Mesenchymal stem cell (in vitro differentiated cells and primary cell): ENCODE data around the gene RGP1.

Experiments used
- DNase-seq: peaks from one replicate; pipeline ENCODE4 v3.0.0-alpha.2; 2013
- H2AFZ ChIP-seq: one replicate; pipeline ENCODE4 v1.6.1; 2013; ENCODE audit warnings: low read depth, mild to moderate bottlenecking, control low read depth, inconsistent platforms, low read length, moderate library complexity
- H2AK5ac ChIP-seq: 2 replicates; pipeline ENCODE4 v1.6.1; 2013; ENCODE audit warnings: low read length, moderate library complexity, mild to moderate bottlenecking, inconsistent platforms; ENCODE audit not compliant: severe bottlenecking
- H2BK120ac ChIP-seq: one replicate; pipeline ENCODE4 v1.6.1; 2013; ENCODE audit warnings: low read depth, mild to moderate bottlenecking, inconsistent platforms, low read length, moderate library complexity
- H2BK12ac ChIP-seq, 2 experiments: one replicate each; pipeline ENCODE4 v1.6.1; 2013; ENCODE audit warnings: inconsistent platforms in 2 of 2, low read length in 2 of 2, mild to moderate bottlenecking in 2 of 2, moderate library complexity in 2 of 2, control low read depth in 1 of 2
- H2BK15ac ChIP-seq: one replicate; pipeline ENCODE4 v1.6.1; 2013; ENCODE audit warnings: mild to moderate bottlenecking, low read depth, inconsistent platforms; ENCODE audit not compliant: poor library complexity, severe bottlenecking
- H2BK5ac ChIP-seq: 2 replicates; pipeline ENCODE4 v1.6.1; 2013; ENCODE audit warnings: low read depth, mild to moderate bottlenecking, low read length, control low read depth, inconsistent platforms; ENCODE audit not compliant: poor library complexity, severe bottlenecking
- H3K14ac ChIP-seq, 2 experiments: one replicate each; pipeline ENCODE4 v1.6.1; 2013; ENCODE audit warnings: inconsistent platforms in 2 of 2, low read length in 2 of 2, control low read depth in 1 of 2, mild to moderate bottlenecking in 1 of 2, moderate library complexity in 1 of 2
- H3K18ac ChIP-seq, 2 experiments: one replicate each; pipeline ENCODE4 v1.6.1; 2013; ENCODE audit warnings: inconsistent platforms in 2 of 2, low read length in 2 of 2, control low read depth in 1 of 2, low read depth in 1 of 2, mild to moderate bottlenecking in 1 of 2
- H3K23ac ChIP-seq, 2 experiments: one replicate each; pipeline ENCODE4 v1.6.1; 2013; ENCODE audit warnings: inconsistent platforms in 2 of 2, low read length in 2 of 2, mild to moderate bottlenecking in 2 of 2, moderate library complexity in 2 of 2, control low read depth in 1 of 2
- H3K27ac ChIP-seq: 2 replicates; pipeline ENCODE4 v1.5.1; 2013; ENCODE audit warnings: mild to moderate bottlenecking, moderate library complexity, low read length, control low read depth, inconsistent platforms; ENCODE audit not compliant: poor library complexity, severe bottlenecking
- H3K27me3 ChIP-seq, 2 experiments: 2 replicates each; pipeline versions ENCODE4 v1.6.1 to v1.7.0; 2013; ENCODE audit warnings: low read length in 2 of 2, mild to moderate bottlenecking in 2 of 2, moderate library complexity in 2 of 2, control low read depth in 1 of 2, inconsistent platforms in 1 of 2; ENCODE audit not compliant: control insufficient read depth in 1 of 2, insufficient read depth in 1 of 2
- H3K36me3 ChIP-seq, 2 experiments: 2 replicates each; pipeline versions ENCODE4 v1.6.1 to v1.7.0; 2013; ENCODE audit warnings: low read length in 2 of 2, control low read depth in 1 of 2, inconsistent platforms in 1 of 2, low read depth in 1 of 2, mild to moderate bottlenecking in 1 of 2; ENCODE audit not compliant: insufficient read depth in 2 of 2, control insufficient read depth in 1 of 2
- H3K4ac ChIP-seq, 2 experiments: one replicate each; pipeline ENCODE4 v1.6.1; 2013; ENCODE audit warnings: inconsistent platforms in 2 of 2, low read length in 2 of 2, mild to moderate bottlenecking in 2 of 2, moderate library complexity in 2 of 2, control low read depth in 1 of 2, low read depth in 1 of 2
- H3K4me1 ChIP-seq: 2 replicates; pipeline ENCODE4 v1.6.1; 2013; ENCODE audit warnings: low read depth, low read length, control low read depth; ENCODE audit not compliant: control insufficient read depth, insufficient read depth
- H3K4me2 ChIP-seq: 2 replicates; pipeline ENCODE4 v1.6.1; 2013; ENCODE audit warnings: low read length, mild to moderate bottlenecking, inconsistent platforms; ENCODE audit not compliant: poor library complexity, severe bottlenecking
- H3K4me3 ChIP-seq, 2 experiments: 2 replicates each; pipeline versions ENCODE4 v1.5.1 to v1.7.0; 2013; ENCODE audit warnings: low read length in 2 of 2, mild to moderate bottlenecking in 2 of 2, control low read depth in 1 of 2, low read depth in 1 of 2; ENCODE audit not compliant: insufficient read depth in 1 of 2
- H3K79me1 ChIP-seq: replicated peaks from 2 replicates; pipeline ENCODE4 v1.6.1; 2013; ENCODE audit warnings: mild to moderate bottlenecking, control low read depth, low read length, inconsistent platforms; ENCODE audit not compliant: poor library complexity, severe bottlenecking
- H3K9ac ChIP-seq: 2 replicates; pipeline ENCODE4 v1.7.0; 2013; ENCODE audit warnings: mild to moderate bottlenecking, low read length, moderate library complexity
- H3K9me3 ChIP-seq: 2 replicates; pipeline ENCODE4 v1.7.0; 2013; ENCODE audit warnings: mild to moderate bottlenecking, low read length; ENCODE audit not compliant: control insufficient read depth
- H4K8ac ChIP-seq: one replicate; pipeline ENCODE4 v1.6.1; 2013; ENCODE audit warnings: inconsistent platforms, mild to moderate bottlenecking, low read length, moderate library complexity
- H4K91ac ChIP-seq: one replicate; pipeline ENCODE4 v1.6.1; 2013; ENCODE audit warnings: mild to moderate bottlenecking, low read length, inconsistent platforms
- WGBS: methylation state at CpG from one replicate; pipeline ENCODE4 v1.1.7; 2013; ENCODE audit warnings: mixed read lengths; 5-methylcytosine and 5-hydroxymethylcytosine counted together

The RGP1 gene

GRCh38 chr9:35703906-35704672 lies 45.0 kb upstream of the RGP1 start:
- Histone ChIP-seq H4K91ac (no peak overlapping the region), H3K9me3 (no peaks in the 10 kb centered on the region), H3K27me3 (no peaks in the 10 kb centered on the region), H2BK5ac (no peak overlapping the region), H2AK5ac (no peak overlapping the region), H3K23ac (no peak overlapping the region), H3K27ac (no peak overlapping the region), H4K8ac (no peak overlapping the region), H3K4me1 (no peaks in the 10 kb centered on the region), H3K36me3 (peaks cover 82 to 98% of the 10 kb centered on the region in 2 experiments), H3K18ac (no peak overlapping the region), H3K14ac (no peak overlapping the region), H2AFZ (no peak overlapping the region), H3K4me2 (no peak overlapping the region), H3K79me1 (peaks cover 39% of the 10 kb centered on the region), H3K9ac (no peak overlapping the region), H2BK12ac (no peak overlapping the region), H3K4ac (no peak overlapping the region), H3K4me3 (no peak overlapping the region), H2BK15ac (no peak overlapping the region), H2BK120ac (no peak overlapping the region)
- over 99% methylated on average over 26 of the region's 26 CpGs for WGBS
- no peak for DNase-seq

DNA sequence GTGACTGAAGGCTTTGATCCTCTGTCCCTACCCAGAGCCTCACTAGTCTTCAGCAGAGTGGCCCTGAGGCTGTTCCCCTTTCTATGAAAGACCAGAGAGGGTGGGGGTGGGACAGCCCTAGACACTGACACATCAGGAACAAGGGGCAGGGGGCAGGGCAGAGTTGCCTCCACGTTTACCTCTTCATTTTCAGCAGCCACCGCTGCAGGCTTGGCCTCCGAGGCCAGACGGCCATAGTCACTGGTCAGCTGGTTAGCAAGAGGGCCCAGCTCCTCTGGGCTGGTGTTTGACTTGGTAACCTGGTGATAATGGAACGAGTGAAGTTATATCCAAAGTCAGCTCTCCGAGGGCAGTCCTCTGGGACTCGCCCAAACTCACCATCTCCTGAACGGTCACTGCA lies 43.7 kb upstream of the RGP1 start:
- no peak overlapping the region for H2BK12ac ChIP-seq

GRCh38 chr9:35705836-35706430 lies 43.2 kb upstream of the RGP1 start:
- H3K23ac ChIP-seq: no peak overlapping the region
- H2BK5ac ChIP-seq: no peak overlapping the region
- no peaks in the 10 kb centered on the region for H3K4me1 ChIP-seq
- no peaks in the 10 kb centered on the region for H3K27me3 ChIP-seq
- no peak overlapping the region for H3K14ac ChIP-seq
- H3K4me2 ChIP-seq: no peak overlapping the region
- no peak overlapping the region for H3K9ac ChIP-seq
- peaks cover 76 to 94% of the 10 kb centered on the region in 2 experiments for H3K36me3 ChIP-seq
- no peak overlapping the region for H2AK5ac ChIP-seq
- no peak for DNase-seq
- no peak overlapping the region for H3K4me3 ChIP-seq
- no peaks in the 10 kb centered on the region for H3K9me3 ChIP-seq
- no peak overlapping the region for H3K27ac ChIP-seq
- H3K79me1 ChIP-seq: peaks cover 45% of the 10 kb centered on the region
- H2BK15ac ChIP-seq: no peak overlapping the region
- H3K4ac ChIP-seq: no peak overlapping the region
- 99% methylated on average over 5 of the region's 7 CpGs for WGBS
- H4K8ac ChIP-seq: no peak overlapping the region
- H2BK12ac ChIP-seq: no peak overlapping the region
- H2BK120ac ChIP-seq: no peak overlapping the region
- no peak overlapping the region for H2AFZ ChIP-seq
- peak overlapping the region; percentile 16 for H4K91ac ChIP-seq
- H3K18ac ChIP-seq: no peak overlapping the region

More for the DNA sequence above, 43.7 kb upstream of the RGP1 start:
- Histone ChIP-seq H3K18ac (no peak overlapping the region), H4K8ac (no peak overlapping the region), H3K4me3 (no peak overlapping the region), H3K23ac (no peak overlapping the region), H2BK5ac (no peak overlapping the region), H3K27me3 (no peaks in the 10 kb centered on the region), H3K9ac (no peak overlapping the region), H3K27ac (no peak overlapping the region), H4K91ac (no peak overlapping the region), H3K14ac (no peak overlapping the region), H3K36me3 (peaks cover 72 to 94% of the 10 kb centered on the region in 2 experiments), H3K9me3 (no peaks in the 10 kb centered on the region), H3K4me1 (no peaks in the 10 kb centered on the region), H2AK5ac (no peak overlapping the region), H2BK120ac (no peak overlapping the region), H3K4me2 (no peak overlapping the region), H3K4ac (no peak overlapping the region), H2BK15ac (no peak overlapping the region), H3K79me1 (peaks cover 40% of the 10 kb centered on the region), H2AFZ (no peak overlapping the region)
- no peak for DNase-seq
- WGBS: 96% methylated on average over 8 of the region's 8 CpGs

GRCh38 chr9:35706951-35707350 lies 42.1 kb upstream of the RGP1 start:
- Histone ChIP-seq H3K36me3 (peaks cover 81 to 94% of the 10 kb centered on the region in 2 experiments), H3K4me3 (no peak overlapping the region), H2BK120ac (no peak overlapping the region), H2BK15ac (no peak overlapping the region), H2BK12ac (no peak overlapping the region), H3K4me2 (no peak overlapping the region), H4K91ac (no peak overlapping the region), H3K23ac (no peak overlapping the region), H3K27ac (no peak overlapping the region), H3K9ac (no peak overlapping the region), H3K4me1 (no peaks in the 10 kb centered on the region), H3K4ac (no peak overlapping the region), H3K18ac (no peak overlapping the region), H3K9me3 (no peaks in the 10 kb centered on the region), H3K79me1 (peaks cover 54% of the 10 kb centered on the region), H2BK5ac (no peak overlapping the region), H2AK5ac (no peak overlapping the region), H4K8ac (no peak overlapping the region), H2AFZ (no peak overlapping the region), H3K27me3 (no peaks in the 10 kb centered on the region), H3K14ac (no peak overlapping the region)
- DNase-seq: no peak
- WGBS: 96% methylated on average over 10 of the region's 10 CpGs
